Retinal pigment epithelial cell (primary cell): ENCODE data around the gene CMBL.
A peak's percentile ranks its signal among the peaks of the same experiment; 100 is the strongest.
"Not testable (repeated sequence)": the region's sequence is repeated elsewhere in the genome, so short reads cannot be mapped to it uniquely, and the experiment has no call there.

ENCODE experiments used
- DNase-seq: peaks from one replicate; pipeline ENCODE4 v3.0.0-alpha.2; 2010; ENCODE audit warnings: low read depth
- H3K4me3 ChIP-seq: 2 replicates; pipeline ENCODE4 v1.5.1; 2011; ENCODE audit warnings: mild to moderate bottlenecking, low read length, control low read depth, moderate library complexity
- CTCF ChIP-seq: conservative IDR thresholded peaks from 2 replicates; pipeline ENCODE4 v1.5.1; 2011; ENCODE audit warnings: low read depth, low read length, control low read depth, inconsistent platforms

CMBL gene

GRCh38 chr5:10315824-10316509, 8.3 kb upstream of the CMBL start:
- DNase-seq: no peak
- TF ChIP-seq CTCF: no peak
- no peak overlapping the region for H3K4me3 ChIP-seq

GRCh38 chr5:10315201-10315600, 7.5 kb upstream of the CMBL start:
- DNase-seq: no peak
- no peak overlapping the region for H3K4me3 ChIP-seq
- no peak for TF ChIP-seq CTCF

DNA sequence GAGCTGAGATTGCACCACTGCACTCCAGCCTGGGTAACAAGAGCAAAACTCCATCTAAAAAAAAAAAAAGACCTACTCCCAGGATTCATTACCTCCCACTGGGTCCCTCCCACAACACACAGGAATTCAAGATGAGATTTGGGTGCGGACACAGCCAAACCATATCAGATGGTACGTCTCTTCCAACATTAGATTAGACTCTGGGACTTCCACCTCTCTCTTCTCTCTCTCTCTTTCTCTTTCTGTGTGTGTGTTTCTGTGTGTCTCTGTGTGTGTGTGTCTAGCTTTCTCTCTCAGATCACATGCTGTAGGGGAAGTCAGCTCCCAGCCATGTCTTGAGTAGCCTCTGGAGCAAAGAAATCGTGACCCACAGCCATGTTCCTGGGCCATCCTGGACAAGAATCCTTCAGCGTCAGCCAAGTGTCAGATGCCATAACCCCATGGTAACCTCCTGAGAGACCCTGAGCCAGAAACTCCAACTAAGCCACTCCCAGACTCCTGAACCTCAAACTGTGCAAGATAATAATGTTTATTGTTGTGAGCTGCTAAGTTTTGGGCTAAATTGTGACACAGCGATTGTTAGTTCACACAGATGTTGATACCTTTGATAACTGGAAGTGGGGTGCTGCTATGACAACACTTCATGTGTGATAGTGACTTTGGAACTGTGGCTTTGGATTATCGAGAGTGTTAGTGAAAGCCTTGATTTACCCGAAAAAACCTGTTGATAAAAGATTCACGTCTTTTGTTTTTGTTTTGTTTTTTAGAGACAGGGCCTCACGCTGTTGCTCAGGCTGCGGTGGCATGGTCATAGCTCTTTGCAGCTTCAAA, 4.1 kb upstream of the CMBL start:
- TF ChIP-seq CTCF: no peak
- DNase-seq: no peak
- no peak overlapping the region for H3K4me3 ChIP-seq

GRCh38 chr5:10310835-10311570, 3.3 kb upstream of the CMBL start:
- H3K4me3 ChIP-seq, DNase-seq: not testable (repeated sequence)

DNA sequence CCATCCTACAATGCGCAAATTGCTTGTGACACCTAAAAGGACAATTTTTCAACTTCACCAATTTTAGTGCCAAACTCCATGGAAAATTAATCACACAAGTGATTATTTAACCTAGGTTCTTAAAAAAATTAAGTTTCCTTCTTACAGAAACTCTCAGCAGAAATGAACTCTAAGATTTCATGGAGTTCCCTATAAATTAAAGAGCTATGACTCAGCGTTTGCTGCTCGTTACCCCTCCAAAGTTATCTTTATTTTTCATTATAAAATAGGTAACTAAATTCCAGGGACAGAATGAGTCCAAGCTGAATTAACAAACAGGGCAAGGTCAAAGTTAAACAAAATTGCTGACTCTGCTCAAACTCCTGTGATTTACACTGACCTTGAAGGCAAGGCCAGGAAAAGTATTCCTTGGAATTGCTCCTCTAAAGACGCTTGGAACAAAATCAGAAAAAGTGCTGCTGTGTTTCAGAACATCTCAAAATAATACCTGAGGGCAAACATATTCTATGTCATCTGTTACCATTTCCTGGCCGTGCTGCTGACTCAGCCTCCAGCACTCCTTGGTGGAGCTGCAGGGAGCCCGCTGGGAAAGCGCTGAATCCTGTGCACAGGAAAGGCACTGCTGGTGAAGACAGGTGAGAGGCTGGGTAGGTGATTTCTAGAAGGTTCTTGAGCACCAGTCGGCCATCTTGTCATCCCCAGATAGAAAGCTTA, 2.5 kb upstream of the CMBL start:
- H3K4me3 ChIP-seq: no peak overlapping the region
- DNase-seq: no peak
- no peak for TF ChIP-seq CTCF

GRCh38 chr5:10308844-10309243, 1.1 kb upstream of the CMBL start:
- no peak for TF ChIP-seq CTCF
- no peak for DNase-seq
- no peak overlapping the region for H3K4me3 ChIP-seq

DNA sequence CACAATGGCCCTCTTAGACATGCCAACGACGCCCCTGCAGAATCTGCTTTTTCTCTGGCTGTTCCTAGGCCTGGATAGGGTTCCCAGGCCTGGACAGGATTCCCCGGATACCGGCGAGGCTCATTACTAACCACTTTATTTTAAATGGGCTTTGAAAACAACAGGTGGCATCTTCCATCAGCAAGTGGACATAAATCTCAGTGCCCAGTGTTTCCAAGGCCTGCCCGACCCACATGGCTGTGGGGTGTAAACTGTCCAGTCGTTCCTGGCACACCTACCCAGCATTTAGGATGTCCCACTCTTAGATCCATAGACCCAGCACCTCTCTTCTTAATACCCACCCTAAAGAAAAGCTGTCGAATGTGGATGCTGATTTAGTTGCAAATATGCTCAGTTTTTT, 896 bp downstream of the CMBL start:
- DNase-seq: no peak
- H3K4me3 ChIP-seq: peak overlapping the region; percentile 69
- TF ChIP-seq CTCF: no peak
